ENCODE results near the gene DESI2.
A peak's percentile ranks its signal among the peaks of the same experiment; 100 is the strongest.

The DESI2 gene

GRCh38 chr1:244652623-244653438, at the start of gene DESI2:
Gene DESI2, plus strand, starts transcription at chr1:244653126. Its CDS starts 188 bp downstream, at chr1:244653314.
- DNase-seq = peak; percentile 98

GRCh38 chr1:244603498-244603897, 49.4 kb upstream of the DESI2 start:
- DNase-seq = no peak

GRCh38 chr1:244605835-244606370, 47.0 kb upstream of the DESI2 start:
- DNase-seq = no peak

GRCh38 chr1:244614113-244614836, 38.7 kb upstream of the DESI2 start:
- no peak for DNase-seq

GRCh38 chr1:244614879-244615278, 38.0 kb upstream of the DESI2 start:
- DNase-seq = no peak

GRCh38 chr1:244615301-244615700, 37.6 kb upstream of the DESI2 start:
- no peak for DNase-seq

GRCh38 chr1:244626709-244627108, 26.2 kb upstream of the DESI2 start:
- no peak for DNase-seq

- no peak for DNase-seq
Observed at GRCh38 chr1:244628789-244629188, 24.1 kb upstream of the DESI2 start.

- no peak for DNase-seq
Observed at GRCh38 chr1:244633140-244633539, 19.8 kb upstream of the DESI2 start.

- DNase-seq = no peak
Observed at GRCh38 chr1:244634546-244634945, 18.4 kb upstream of the DESI2 start.

GRCh38 chr1:244636488-244637259, 16.3 kb upstream of the DESI2 start:
- no peak for DNase-seq

- DNase-seq = no peak
Observed at GRCh38 chr1:244639561-244639960, 13.4 kb upstream of the DESI2 start.

GRCh38 chr1:244640917-244641316, 12.0 kb upstream of the DESI2 start:
- no peak for DNase-seq

GRCh38 chr1:244642526-244642925, 10.4 kb upstream of the DESI2 start:
- no peak for DNase-seq

- DNase-seq = no peak
Observed at GRCh38 chr1:244642988-244643387, 9.9 kb upstream of the DESI2 start.

- DNase-seq = no peak
Observed at GRCh38 chr1:244645414-244645813, 7.5 kb upstream of the DESI2 start.

GRCh38 chr1:244645890-244646289, 7.0 kb upstream of the DESI2 start:
- no peak for DNase-seq

- DNase-seq = no peak
Observed at GRCh38 chr1:244647819-244648218, 5.1 kb upstream of the DESI2 start.

GRCh38 chr1:244651956-244652622, 837 bp upstream of the DESI2 start:
- DNase-seq = no peak

- DNase-seq = peak; percentile 55
Observed at GRCh38 chr1:244653439-244654107, 647 bp downstream of the DESI2 start.

- no peak for DNase-seq
Observed at GRCh38 chr1:244654108-244655038, 1.4 kb downstream of the DESI2 start.

Measured in NK-92 treated with Interleukin-12 subunit alpha and Interleukin-12 subunit beta, amount 100 ng/mL, for 24 hours (cell line).